GM04504 (cell line): ENCODE data around the gene PCSK6.
A peak's percentile ranks its signal among the peaks of the same experiment; 100 is the strongest.

Experiments used
- DNase-seq: peaks from one replicate; pipeline ENCODE4 v3.0.0-alpha.2; 2012; ENCODE audit warnings: low read depth

The PCSK6 gene

GRCh38 chr15:101326462-101327146 lies 162.9 kb downstream of the PCSK6 start:
- DNase-seq: no peak

- no peak for DNase-seq
Measured at GRCh38 chr15:101326026-101326315, 163.5 kb downstream of the PCSK6 start.

GRCh38 chr15:101325263-101326025 lies 164.1 kb downstream of the PCSK6 start:
- DNase-seq: no peak

- no peak for DNase-seq
Measured at GRCh38 chr15:101324524-101325177, 164.9 kb downstream of the PCSK6 start.

- no peak for DNase-seq
Measured at GRCh38 chr15:101323793-101324523, 165.5 kb downstream of the PCSK6 start.

- DNase-seq: no peak
Measured at GRCh38 chr15:101322854-101323477, 166.5 kb downstream of the PCSK6 start.

- DNase-seq: no peak
Measured at GRCh38 chr15:101322016-101322695, 167.4 kb downstream of the PCSK6 start.

GRCh38 chr15:101320501-101321052 lies 168.9 kb downstream of the PCSK6 start:
- peak; percentile 28 for DNase-seq

GRCh38 chr15:101318839-101319238 lies 170.7 kb downstream of the PCSK6 start:
- DNase-seq: no peak

GRCh38 chr15:101318147-101318819 lies 171.2 kb downstream of the PCSK6 start:
- no peak for DNase-seq

- DNase-seq: no peak
Measured at GRCh38 chr15:101317336-101317872, 172.1 kb downstream of the PCSK6 start.

GRCh38 chr15:101316529-101316928 lies 173.0 kb downstream of the PCSK6 start:
- no peak for DNase-seq

GRCh38 chr15:101315736-101316135 lies 173.8 kb downstream of the PCSK6 start:
- no peak for DNase-seq

- DNase-seq: no peak
Measured at GRCh38 chr15:101314336-101315125, 175.0 kb downstream of the PCSK6 start.

GRCh38 chr15:101313041-101313761 lies 176.3 kb downstream of the PCSK6 start:
- DNase-seq: no peak

- DNase-seq: no peak
Measured at GRCh38 chr15:101310508-101310907, 179.0 kb downstream of the PCSK6 start.

GRCh38 chr15:101310161-101310480 lies 179.4 kb downstream of the PCSK6 start:
- no peak for DNase-seq

GRCh38 chr15:101309436-101310160 lies 179.9 kb downstream of the PCSK6 start:
- no peak for DNase-seq
